Measurements from ENCODE around the gene GYPE.
"Not testable (repeated sequence)": the region's sequence is repeated elsewhere in the genome, so short reads cannot be mapped to it uniquely, and the experiment has no call there.

- not testable (repeated sequence) for TF ChIP-seq FOXM1 (IDR thresholded peaks at IDR 0.05; ENCODE audit: borderline replicate concordance); ELF4 (IDR thresholded peaks at IDR 0.05); BHLHE40 (IDR thresholded peaks at IDR 0.05; ENCODE audit: borderline replicate concordance); ARNT (IDR thresholded peaks at IDR 0.05); FOXA1 (IDR thresholded peaks at IDR 0.05); HDGF (IDR thresholded peaks at IDR 0.05; ENCODE audit: borderline replicate concordance); TARDBP (IDR thresholded peaks at IDR 0.05); CTBP1 (IDR thresholded peaks at IDR 0.05; ENCODE audit: borderline replicate concordance); SP1 (IDR thresholded peaks at IDR 0.05); LEF1 (IDR thresholded peaks at IDR 0.05; ENCODE audit: borderline replicate concordance); L3MBTL2 (conservative IDR thresholded peaks at IDR 0.05)
Measured at GRCh38 chr4:143950185-143950584, 44.8 kb upstream of the GYPE start.
